GM18951 (cell line): ENCODE results near the gene SLC6A14.

Experiments used
- POLR2A ChIP-seq: IDR thresholded peaks from 4 replicates; pipeline ENCODE4 v1.6.1; 2011; ENCODE audit warnings: mild to moderate bottlenecking; ENCODE audit not compliant: insufficient read length, insufficient read depth; ENCODE audit errors: extremely low read depth
- in situ Hi-C: fragments of 300-500 bp; cut with MboI; formaldehyde crosslinking; loops from one replicate; pipeline ENCODE4 v1.12.0; 2022; ENCODE audit warnings: low sequenced_read_pairs, mixed read lengths, inconsistent platforms; ENCODE audit not compliant: unreplicated experiment

The SLC6A14 gene

DNA sequence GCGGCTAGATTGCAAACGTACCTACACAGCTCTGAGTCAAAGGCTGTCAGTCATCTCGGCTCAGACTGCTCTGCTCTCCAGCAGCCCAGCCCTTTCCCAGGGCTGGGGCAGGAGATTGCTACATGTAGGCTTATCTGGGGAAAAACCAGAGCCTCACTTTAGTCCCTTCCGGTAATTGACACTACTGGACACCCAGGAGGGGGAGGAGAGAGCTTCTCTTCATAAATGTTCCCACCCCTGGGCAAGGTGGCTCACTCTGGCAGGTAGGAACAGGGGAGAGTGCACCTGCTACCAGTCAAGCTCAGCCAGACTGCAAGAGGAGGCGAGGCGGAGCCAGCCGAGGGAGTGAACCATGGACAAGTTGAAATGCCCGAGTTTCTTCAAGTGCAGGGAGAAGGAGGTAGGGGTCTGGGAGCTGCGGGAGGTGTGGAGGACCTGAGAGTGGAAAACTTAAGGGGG lies at the start of gene SLC6A14:
SLC6A14 (plus strand) TSS at position 249 of the 459 bp plus-strand sequence; CDS start at position 353, 104 bp downstream.
- TF ChIP-seq POLR2A, result no peak

DNA sequence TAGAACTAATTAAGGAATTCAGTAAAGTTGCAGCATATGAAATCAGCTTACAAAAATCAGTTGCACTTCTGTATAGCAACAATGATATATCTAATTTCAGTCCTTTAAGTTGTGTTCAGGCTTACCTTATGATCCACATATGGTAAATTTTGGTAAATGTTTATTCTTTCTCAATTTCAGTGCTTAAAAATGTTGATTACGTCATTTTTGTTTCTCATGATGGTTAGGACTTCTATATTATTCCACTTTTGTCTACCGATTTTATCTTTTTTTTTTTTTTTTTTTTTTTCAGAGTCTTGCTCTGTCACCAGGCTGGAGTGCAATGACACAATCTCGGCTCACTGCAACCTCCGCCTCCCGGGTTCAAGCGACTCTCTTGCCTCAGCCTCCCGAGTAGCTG lies 40.7 kb upstream of the SLC6A14 start:
- in situ Hi-C loops, result no loop called here

More for the DNA sequence above, at the start of gene SLC6A14:
- in situ Hi-C loops, result no loop called here

DNA sequence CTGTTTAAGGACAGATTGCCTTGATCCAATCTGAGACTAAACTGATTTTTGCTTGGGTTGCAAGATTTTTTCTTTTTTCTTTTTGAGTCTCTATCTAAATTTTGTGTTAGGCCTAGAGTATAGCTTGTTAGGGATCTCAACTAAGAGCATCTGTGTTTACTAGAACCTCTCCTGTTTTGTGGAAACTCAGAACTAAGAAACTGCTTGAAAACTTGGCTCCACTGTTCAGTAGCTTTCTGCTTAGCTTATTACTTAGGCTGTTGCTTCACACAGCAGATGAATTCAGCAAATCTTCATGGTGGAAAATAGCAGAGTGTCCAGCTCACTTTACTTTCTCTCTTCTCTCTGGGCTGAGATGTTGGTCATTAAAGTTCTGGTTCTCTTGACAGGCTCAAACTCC lies 36.7 kb upstream of the SLC6A14 start:
- in situ Hi-C loops, result no loop called here
- no peak for TF ChIP-seq POLR2A

More for the DNA sequence above, 40.7 kb upstream of the SLC6A14 start:
- TF ChIP-seq POLR2A, result no peak

DNA sequence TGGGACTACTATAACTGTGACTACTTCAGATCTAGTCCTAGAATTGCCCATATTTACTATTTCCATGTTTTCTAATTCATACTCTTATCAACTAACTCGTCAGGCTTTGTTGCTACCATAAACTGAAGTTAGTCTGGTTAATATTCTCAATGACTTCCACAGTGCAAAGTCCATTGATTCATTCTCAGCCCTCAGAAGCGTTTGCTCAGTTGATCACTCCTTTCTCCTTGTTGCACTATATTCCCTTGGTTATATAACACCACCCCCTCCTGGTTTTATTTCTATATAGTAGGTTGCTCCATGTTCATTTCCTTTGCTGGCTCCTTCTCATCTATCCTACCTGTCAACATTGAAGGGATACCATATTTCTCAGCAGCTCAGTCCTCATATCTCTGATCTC lies 27.2 kb upstream of the SLC6A14 start:
- in situ Hi-C loops, result no loop called here
- TF ChIP-seq POLR2A, result no peak

DNA sequence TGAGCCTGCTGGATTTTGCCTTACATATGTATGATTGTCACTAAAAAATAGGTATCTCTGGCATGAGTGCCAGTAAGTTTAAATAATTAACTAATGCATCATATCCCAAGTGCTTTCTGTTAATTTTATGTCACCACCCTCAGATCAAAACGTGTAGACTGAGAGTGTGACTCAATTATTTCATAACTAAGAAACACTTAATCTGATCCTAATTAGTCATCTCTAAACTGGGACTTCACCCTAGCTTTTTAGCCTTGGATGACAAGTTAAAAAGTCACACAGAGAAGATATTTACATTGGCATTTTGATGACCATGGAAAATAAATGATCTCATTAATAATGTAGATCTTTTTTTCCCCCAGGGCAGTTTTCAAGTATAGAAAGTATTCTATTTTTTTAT lies 23.1 kb upstream of the SLC6A14 start:
- in situ Hi-C loops, result no loop called here
- no peak for TF ChIP-seq POLR2A

DNA sequence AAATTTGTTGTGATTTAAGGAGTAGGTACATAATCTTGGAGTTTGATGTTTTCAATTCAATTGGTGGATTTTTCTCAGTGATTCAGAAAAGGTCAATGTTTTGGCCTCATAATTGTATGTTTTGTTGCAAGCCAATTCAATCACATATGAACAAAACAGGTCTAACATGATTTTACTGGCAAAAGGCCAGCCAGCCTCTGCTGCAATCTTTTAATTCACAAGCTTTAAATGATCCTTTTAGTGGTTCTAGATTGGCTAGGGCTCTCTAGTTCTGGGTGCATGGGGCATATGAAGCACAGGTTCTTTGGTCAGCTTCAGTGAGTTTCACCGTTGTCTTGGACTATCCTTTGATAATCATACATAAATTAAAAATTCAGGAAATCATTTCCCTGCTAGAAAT lies 19.2 kb upstream of the SLC6A14 start:
- in situ Hi-C loops, result no loop called here
- TF ChIP-seq POLR2A, result no peak

DNA sequence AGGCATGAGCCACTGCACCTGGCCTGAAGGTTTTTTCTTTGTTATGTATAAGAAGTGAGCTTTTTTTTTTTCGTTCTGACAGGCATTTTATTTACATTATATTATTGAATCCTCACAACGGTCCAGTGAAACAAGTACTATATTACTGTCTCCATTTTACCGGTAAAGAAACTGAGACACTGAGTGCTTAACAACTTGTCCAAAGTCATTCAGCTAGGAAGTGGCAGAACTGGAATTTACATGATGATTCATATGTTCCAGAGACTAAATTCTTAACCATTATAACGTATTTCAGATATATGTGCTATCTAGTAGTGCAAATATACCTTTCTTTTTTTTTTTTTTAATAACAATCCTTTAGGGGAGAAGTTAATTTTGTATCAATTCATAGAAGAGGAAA lies 18.4 kb upstream of the SLC6A14 start:
- TF ChIP-seq POLR2A, result no peak
- in situ Hi-C loops, result no loop called here

GRCh38 chrX:116427978-116428377 lies 8.4 kb upstream of the SLC6A14 start:
- in situ Hi-C loops, result no loop called here

DNA sequence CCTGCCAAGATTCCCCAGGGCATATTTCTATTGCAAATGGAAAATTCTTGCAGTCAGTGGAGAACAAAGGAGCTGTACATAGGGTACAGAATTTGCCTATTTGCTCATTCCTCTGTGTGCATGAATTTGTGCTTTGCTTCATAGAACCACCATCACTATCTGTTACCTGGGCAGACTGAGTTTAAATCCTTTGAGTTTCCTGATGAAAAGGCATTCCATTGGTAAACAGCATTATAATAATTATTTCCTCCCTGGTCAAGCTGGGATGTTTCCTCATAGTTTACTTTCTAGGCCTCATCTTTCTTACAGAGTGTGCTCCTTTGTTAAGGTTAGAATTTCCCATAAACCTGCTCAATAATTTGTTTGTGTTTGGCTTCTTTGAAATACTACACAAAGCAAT lies 809 bp upstream of the SLC6A14 start:
- in situ Hi-C loops, result no loop called here
- TF ChIP-seq POLR2A, result no peak

More at GRCh38 chrX:116427978-116428377, 8.4 kb upstream of the SLC6A14 start:
- TF ChIP-seq POLR2A, result no peak

DNA sequence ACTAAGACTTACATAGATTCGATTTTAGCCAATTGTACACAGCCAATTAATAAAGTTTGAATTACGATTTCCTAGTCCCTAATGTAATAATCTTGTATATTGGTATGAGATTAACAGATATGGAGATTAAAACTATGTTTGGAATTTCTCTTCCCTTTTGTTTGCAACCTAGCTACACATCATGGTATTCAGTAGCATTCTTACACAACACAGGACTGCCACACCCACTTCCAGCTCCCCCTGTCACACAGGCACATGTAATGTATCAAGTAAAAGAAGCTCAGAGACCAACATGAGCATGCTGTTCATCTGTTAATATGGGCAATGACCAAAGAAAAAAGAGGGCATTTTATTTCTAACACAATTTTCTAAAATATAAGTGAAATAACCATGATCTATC lies 12.8 kb downstream of the SLC6A14 start:
- in situ Hi-C loops, result no loop called here
- no peak for TF ChIP-seq POLR2A

GRCh38 chrX:116462822-116463221 lies 26.4 kb downstream of the SLC6A14 start, which contains the start of gene CT83:
CT83 (minus strand) TSS chrX:116462976; CDS start chrX:116462856, 120 bp downstream.
- in situ Hi-C loops, result no loop called here

GRCh38 chrX:116480059-116480458 lies 43.7 kb downstream of the SLC6A14 start:
- in situ Hi-C loops, result no loop called here
- no peak for TF ChIP-seq POLR2A

More at GRCh38 chrX:116462822-116463221, 26.4 kb downstream of the SLC6A14 start, which contains the start of gene CT83:
- no peak for TF ChIP-seq POLR2A

DNA sequence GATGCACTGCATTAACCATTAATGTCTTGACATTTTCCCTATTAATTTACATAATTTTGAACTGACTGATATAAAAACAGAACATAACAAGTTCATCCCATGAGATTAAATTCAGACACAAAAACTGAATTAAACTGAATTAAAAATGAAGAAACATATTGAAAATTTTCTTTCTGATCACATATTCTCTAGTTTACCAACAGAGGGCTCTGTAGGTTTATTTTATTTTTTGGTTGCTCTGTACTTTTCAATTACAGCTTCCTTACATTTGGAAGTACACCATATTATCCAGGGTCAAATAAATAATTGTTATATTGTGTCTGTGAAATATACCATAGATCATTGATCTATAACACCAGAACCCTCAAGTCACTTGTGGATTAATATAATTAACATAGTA lies 53.7 kb downstream of the SLC6A14 start:
- TF ChIP-seq POLR2A, result no peak
- in situ Hi-C loops, result no loop called here

DNA sequence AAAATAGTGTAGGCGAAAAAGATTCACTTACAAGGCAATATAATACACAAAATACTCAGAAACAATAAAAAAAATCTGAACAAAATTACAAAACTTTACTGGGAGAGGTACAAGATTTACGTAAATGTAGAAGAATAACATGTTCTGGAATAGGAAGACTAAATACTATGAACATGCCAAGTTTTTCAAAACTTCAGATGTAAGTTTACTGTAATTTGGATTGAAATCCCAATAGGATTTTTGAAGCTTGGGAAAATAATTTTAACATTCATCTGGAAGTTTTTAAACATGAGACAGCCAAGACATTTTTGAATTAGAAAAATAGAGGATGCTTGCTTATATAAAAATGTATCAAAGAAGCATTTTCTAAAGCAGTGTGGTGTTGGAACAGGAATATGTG lies 56.9 kb downstream of the SLC6A14 start:
- TF ChIP-seq POLR2A, result no peak
- in situ Hi-C loops, result no loop called here

DNA sequence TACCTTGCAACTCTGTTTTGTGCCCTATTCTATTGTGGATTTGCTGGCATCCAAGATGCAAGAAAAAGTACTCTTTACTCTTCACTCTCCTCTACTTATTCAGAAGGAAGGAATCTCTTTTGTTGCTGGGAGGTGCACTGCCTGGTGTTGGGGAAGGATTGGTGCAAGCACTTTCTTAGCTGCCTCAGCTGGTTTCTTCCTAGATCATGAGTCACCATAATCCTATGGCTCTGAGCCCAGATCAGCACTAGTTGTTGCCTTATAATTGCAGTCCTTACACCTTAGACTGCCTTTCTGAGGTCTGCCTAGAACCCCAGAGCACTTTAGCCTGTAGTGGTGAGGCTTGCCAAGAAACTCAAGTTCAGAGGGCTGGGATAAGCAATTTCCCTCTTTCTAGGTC lies 63.4 kb downstream of the SLC6A14 start:
- in situ Hi-C loops, result no loop called here
- TF ChIP-seq POLR2A, result no peak
